Measurements from ENCODE around the gene RNF2. TPM values are rescaled to one million over a fixed set of nuclear protein-coding genes. Genes with fewer than 3 reads are reported as not detected.

The RNF2 gene
- total RNA-seq, 2 donors from 2014 or later: 11.9 to 12.5 TPM

Other genes starting within 250 kb of the RNF2 start
- 100 to 1,000 TPM; 281 to 313 TPM for gene NIBAN1, start 71.0 kb upstream of the RNF2 start, total RNA-seq
- 10 to 100 TPM; 16.6 to 23.9 TPM for gene TRMT1L, start 111.4 kb downstream of the RNF2 start, total RNA-seq
- 1 to 10 TPM; 4.9 to 5.6 TPM for gene SWT1, start 111.6 kb downstream of the RNF2 start, total RNA-seq